A673 (cell line): ENCODE measurements around the gene ZNF428. TPM values are rescaled to one million over a fixed set of nuclear protein-coding genes. Genes with fewer than 3 reads are reported as not detected.

Experiments
- BruUV-seq: library from RNA; stranded (reverse); fragments of 400-500 nt; replicated peaks from 2 replicates; lab custom pipeline; 2021; lab: Mats Ljungman, UMichigan
- CTCF ChIA-PET: fragments of 300-600 bp; sonication (Branson Sonifier 250); formaldehyde crosslinking; loops from one replicate; lab custom pipeline; 2022; ENCODE audit warnings: antibody characterized with exemption; lab: Charles Lee
- POLR2A ChIA-PET: fragments of 300-600 bp; sonication (Branson Sonifier 250); formaldehyde crosslinking; loops from one replicate; lab custom pipeline; 2022; ENCODE audit warnings: antibody characterized with exemption; ENCODE audit not compliant: low non-redundant PET; lab: Charles Lee
- DNase-seq: peaks from one replicate; pipeline ENCODE4 v3.0.0-alpha.2; 2015; ENCODE audit warnings: low spot score
- H3K27ac ChIP-seq: fragments of 200-600 bp; sonication (generic); 2 replicates; pipeline ENCODE4 v1.5.1; 2016; ENCODE audit warnings: mixed run types, low read depth, mild to moderate bottlenecking, mixed read lengths, antibody characterized with exemption, low read length; ENCODE audit not compliant: poor library complexity, severe bottlenecking
- H3K27me3 ChIP-seq: fragments of 200-600 bp; sonication (generic); replicated peaks from 2 replicates; pipeline ENCODE4 v1.6.1; 2017; ENCODE audit warnings: mixed run types, low read depth, mild to moderate bottlenecking, mixed read lengths, antibody characterized with exemption, low read length; ENCODE audit not compliant: insufficient read depth, poor library complexity
- H3K36me3 ChIP-seq: fragments of 200-600 bp; sonication (generic); 2 replicates; pipeline ENCODE4 v1.6.1; 2016; ENCODE audit warnings: mixed run types, mild to moderate bottlenecking, mixed read lengths, antibody characterized with exemption, low read length; ENCODE audit not compliant: insufficient read depth, poor library complexity, severe bottlenecking
- H3K4me1 ChIP-seq: fragments of 200-600 bp; sonication (generic); 2 replicates; pipeline ENCODE4 v1.6.1; 2017; ENCODE audit warnings: mixed run types, mild to moderate bottlenecking, mixed read lengths, antibody characterized with exemption, low read length; ENCODE audit not compliant: insufficient read depth, poor library complexity, severe bottlenecking
- H3K4me3 ChIP-seq: fragments of 200-600 bp; sonication (generic); 2 replicates; pipeline ENCODE4 v1.5.1; 2016; ENCODE audit warnings: low read depth, mixed run types, mild to moderate bottlenecking, mixed read lengths, low read length; ENCODE audit not compliant: poor library complexity, severe bottlenecking
- H3K9me3 ChIP-seq: fragments of 200-600 bp; sonication (generic); 2 replicates; pipeline ENCODE4 v1.6.1; 2016; ENCODE audit warnings: mixed run types, low read depth, mild to moderate bottlenecking, mixed read lengths, antibody characterized with exemption, low read length; ENCODE audit not compliant: poor library complexity, severe bottlenecking
- CTCF ChIP-seq: fragments of 300-800, 200-600 bp; sonication (generic); conservative IDR thresholded peaks from 2 replicates; pipeline ENCODE4 v1.5.1; 2017; ENCODE audit warnings: low read depth, mild to moderate bottlenecking, antibody characterized with exemption, low read length, moderate library complexity, mixed read lengths
- EZH2 ChIP-seq: fragments of 200-600 bp; sonication (generic); IDR thresholded peaks from 2 replicates; pipeline ENCODE4 v1.6.1; 2017; ENCODE audit warnings: borderline replicate concordance, low read depth, mild to moderate bottlenecking, mixed read lengths, antibody characterized with exemption, low read length; ENCODE audit not compliant: poor library complexity, severe bottlenecking
- intact Hi-C: fragments of 100-400 bp; cut with micrococcal nuclease; formaldehyde crosslinking; loops from one replicate; pipeline ENCODE4 v1.10.0; 2022; ENCODE audit not compliant: unreplicated experiment
- total RNA-seq: library from RNA; stranded (reverse); gene quantifications from 2 replicates; pipeline ENCODE4 v1.2.3, GENCODE V29; 2021

ZNF428 gene
- total RNA-seq, 1 experiment from 2014 or later, result 65.7 TPM

- intact Hi-C loops, result loop anchor here (5.0 kb wide), 1 partner anchor 152 kb away; no protein-coding TSS in a partner anchor
- H3K36me3 ChIP-seq, result peaks cover 21% of the 10 kb centered on the region
- CTCF ChIA-PET, result no interaction called here
- H3K9me3 ChIP-seq, result no peaks in the 10 kb centered on the region
- TF ChIP-seq EZH2 (no peak), CTCF (peak; percentile 35; the same call in 1 of the 2 replicates)
- no peaks in the 10 kb centered on the region for H3K27me3 ChIP-seq
- H3K27ac ChIP-seq, result no peak overlapping the region
- POLR2A ChIA-PET, result no interaction called here
- peaks cover 7% of the 10 kb centered on the region for H3K4me1 ChIP-seq
- H3K4me3 ChIP-seq, result no peak overlapping the region
- no peak for DNase-seq
- BruUV-seq, result TSS peak; percentile 7
Measured at GRCh38 chr19:43599635-43600295, 19.7 kb downstream of the ZNF428 start.

GRCh38 chr19:43598445-43599240 lies 20.8 kb downstream of the ZNF428 start:
- BruUV-seq, result no TSS peak
- intact Hi-C loops, result loop anchor here (5.0 kb wide), 1 partner anchor 151 kb away; no protein-coding TSS in a partner anchor
- Histone ChIP-seq H3K27ac (no peak overlapping the region), H3K27me3 (no peaks in the 10 kb centered on the region), H3K36me3 (peaks cover 24% of the 10 kb centered on the region), H3K9me3 (no peaks in the 10 kb centered on the region), H3K4me1 (peaks cover 12% of the 10 kb centered on the region), H3K4me3 (no peak overlapping the region)
- no peak for TF ChIP-seq EZH2
- TF ChIP-seq CTCF, result no peak
- no peak for DNase-seq
- CTCF ChIA-PET, result no interaction called here
- POLR2A ChIA-PET, result no interaction called here

GRCh38 chr19:43597876-43598275 lies 21.6 kb downstream of the ZNF428 start:
- no peak for TF ChIP-seq EZH2
- TF ChIP-seq CTCF, result no peak
- POLR2A ChIA-PET, result no interaction called here

More at GRCh38 chr19:43597876-43598275, 21.6 kb downstream of the ZNF428 start:
- no peaks in the 10 kb centered on the region for H3K27me3 ChIP-seq
- H3K36me3 ChIP-seq, result peaks cover 28% of the 10 kb centered on the region
- BruUV-seq, result no TSS peak
- H3K27ac ChIP-seq, result peak overlapping the region; percentile 96
- H3K9me3 ChIP-seq, result no peaks in the 10 kb centered on the region
- intact Hi-C loops, result loop anchor here (2.0 to 5.0 kb wide), 2 partner anchors 65 to 151 kb away; partner anchors contain the start of gene ZNF575
- H3K4me3 ChIP-seq, result peak overlapping the region; percentile 78
- DNase-seq, result no peak
- H3K4me1 ChIP-seq, result peaks cover 12% of the 10 kb centered on the region
- CTCF ChIA-PET, result no interaction called here
